K562 (cell line): ENCODE data around the gene ZSCAN26. TPM values are rescaled to one million over a fixed set of nuclear protein-coding genes. Genes with fewer than 3 reads are reported as not detected.

ENCODE experiments used
- ELF4 ChIP-seq: fragments of 450-650 bp; formaldehyde crosslinking; IDR thresholded peaks from 2 replicates; pipeline ENCODE4 v1.4.0; 2022; ENCODE audit warnings: missing genetic modification characterization
- FOS ChIP-seq: IDR thresholded peaks from 3 replicates; pipeline ENCODE4 v1.6.1; 2011; ENCODE audit not compliant: insufficient read length; ENCODE audit errors: extremely low read depth
- NFIC ChIP-seq: fragments of 450-650 bp; IDR thresholded peaks from 2 replicates; pipeline ENCODE4 v1.6.1; 2017; ENCODE audit warnings: mild to moderate bottlenecking, inconsistent platforms
- PBX2 ChIP-seq, 2 experiments: IDR thresholded peaks in 1 of 2; conservative IDR thresholded peaks in 1 of 2; 2 replicates each; pipeline ENCODE4 v1.6.1; 2016; ENCODE audit warnings: low read depth in 2 of 2, mild to moderate bottlenecking in 1 of 2, missing compliant biosample characterization in 1 of 2, missing genetic modification characterization in 1 of 2, moderate library complexity in 1 of 2
- PHF20 ChIP-seq: fragments of 450-650 bp; IDR thresholded peaks from 2 replicates; pipeline ENCODE4 v1.6.1; 2018; ENCODE audit not compliant: partially characterized antibody
- POLR2B ChIP-seq: fragments of 450-650 bp; IDR thresholded peaks from 2 replicates; pipeline ENCODE4 v1.6.1; 2018; ENCODE audit warnings: low read depth; ENCODE audit not compliant: partially characterized antibody
- RBM25 ChIP-seq: fragments of 200-400 bp; formaldehyde crosslinking; IDR thresholded peaks from 2 replicates; pipeline ENCODE4 v1.6.1; 2018; ENCODE audit warnings: low read length, low read depth, moderate library complexity; ENCODE audit not compliant: severe bottlenecking
- RCOR1 ChIP-seq, 2 experiments: IDR thresholded peaks; 2 replicates each; pipeline ENCODE4 v1.6.1; 2012; ENCODE audit warnings: low read depth in 2 of 2, low read length in 2 of 2, borderline replicate concordance in 1 of 2, improper control_type of control experiment in 1 of 2
- SAFB2 ChIP-seq: fragments of 200-400 bp; formaldehyde crosslinking; IDR thresholded peaks from 2 replicates; pipeline ENCODE4 v1.6.1; 2018; ENCODE audit warnings: borderline replicate concordance, low read length, low read depth, moderate library complexity; ENCODE audit not compliant: severe bottlenecking
- SMARCC2 ChIP-seq: fragments of 450-650 bp; IDR thresholded peaks from 2 replicates; pipeline ENCODE4 v1.6.1; 2017; ENCODE audit warnings: antibody characterized with exemption, moderate library complexity, mild to moderate bottlenecking, low read depth
- TBP ChIP-seq: optimal IDR thresholded peaks from 2 replicates; pipeline ENCODE3; 2011; ENCODE audit warnings: low read depth, low read length, improper control_type of control experiment
- ZBED1 ChIP-seq: IDR thresholded peaks from 2 replicates; pipeline ENCODE4 v1.6.1; 2014
- ZHX1 ChIP-seq: fragments of 150-350 bp; conservative IDR thresholded peaks from 2 replicates; pipeline ENCODE4 v1.6.1; 2014; ENCODE audit warnings: low read length
- ZNF408 ChIP-seq: fragments of 250-450 bp; sonication (Bioruptor Pico); IDR thresholded peaks from 2 replicates; pipeline ENCODE4 v1.4.0; 2020; ENCODE audit warnings: low read depth, mild to moderate bottlenecking, moderate library complexity
- ZNF583 ChIP-seq: fragments of 250-450 bp; sonication (Bioruptor Pico); IDR thresholded peaks from 2 replicates; pipeline ENCODE4 v1.4.0; 2020
- polyA plus RNA-seq, 8 experiments: library from polyadenylated mRNA; depleted of rRNA in 4 of 8; stranded (reverse) in 5 of 8; unstranded in 3 of 8; fragments of >200 nt; fragmentation: Nextera tagmentation in 2 of 8; fragmentation: Illumina TruSeq in 1 of 8; extraction: Ambion mirVana in 2 of 8; extraction: Trizol in 1 of 8; gene quantifications; 2 replicates each; pipeline versions ENCODE4 v1.2.1 to v1.2.3, GENCODE V29; 2011 to 2014; ENCODE audit warnings: inconsistent platforms in 1 of 8, missing spikeins in 1 of 8
- total RNA-seq, 7 experiments: library from RNA; depleted of rRNA in 6 of 7; stranded (reverse); fragments of >200 nt in 6 of 7; fragmentation: Illumina TruSeq in 2 of 7; extraction: Trizol in 2 of 7; gene quantifications; 2 replicates each; pipeline versions ENCODE4 v1.2.1 to v1.2.3, GENCODE V29; 2011 to 2021; ENCODE audit warnings: low replicate concordance in 1 of 7
- TF ChIP-seq, protein P1 (sequence below): sonication (generic); formaldehyde crosslinking; IDR thresholded peaks from 2 replicates; pipeline ENCODE4 v1.8.1; 2023; ENCODE audit warnings: mild to moderate bottlenecking, missing genetic modification reagents, moderate library complexity
- TF ChIP-seq, protein P2 (sequence below): IDR thresholded peaks from 2 replicates; pipeline ENCODE4 v1.6.1; 2014; ENCODE audit warnings: antibody characterized with exemption

Gene ZSCAN26
- total and polyA plus RNA-seq, 9 of the 15 experiments (the other 6 are each of a cell fraction or from before 2014, with no cell fraction given), result 5.9 to 14.2 (median 10.5) TPM

DNA sequence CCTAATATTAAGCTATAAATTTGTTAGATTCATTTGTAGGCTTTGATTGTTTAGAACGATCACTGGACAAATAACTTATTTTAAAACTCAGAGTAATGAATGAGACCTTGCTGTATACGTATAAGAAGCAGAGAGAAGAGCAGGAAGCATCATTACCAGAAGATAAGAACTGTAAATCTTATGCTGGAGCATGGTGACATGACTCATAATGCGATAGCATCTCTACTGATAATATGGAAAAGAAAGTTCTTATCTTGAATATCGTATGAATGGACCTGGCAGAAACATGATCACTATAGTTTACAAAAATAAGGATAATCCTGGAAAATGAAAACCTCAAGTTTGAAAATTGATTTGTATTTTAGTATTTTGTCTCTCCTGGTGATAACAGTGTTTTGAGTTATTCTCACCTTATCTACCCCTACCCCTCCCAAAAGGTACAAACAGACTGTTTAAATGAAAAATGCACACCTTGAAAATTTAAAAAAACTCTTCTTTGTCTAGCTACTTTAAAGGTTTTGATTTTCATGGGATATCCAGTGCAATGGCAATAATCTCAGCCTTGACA, 2.0 kb upstream of the ZSCAN26 start (continued):
- TF ChIP-seq PBX2 (CRISPR knock-in tag; IDR thresholded peaks at IDR 0.05; ENCODE audit: low read depth), result no peak
- peak; percentile 91 for TF ChIP-seq PBX2 (tag; conservative IDR thresholded peaks at IDR 0.05; ENCODE audit: low read depth)
- no peak for TF ChIP-seq ZNF583 (CRISPR knock-in tag)
- TF ChIP-seq PHF20, result no peak
- peak; percentile 30 for TF ChIP-seq FOS
- TF ChIP-seq RBM25, result no peak
- TF ChIP-seq ZBED1, result no peak
- TF ChIP-seq ZNF408 (CRISPR knock-in tag), result no peak
- TF ChIP-seq TBP, result no peak
- TF ChIP-seq, protein P1, sequence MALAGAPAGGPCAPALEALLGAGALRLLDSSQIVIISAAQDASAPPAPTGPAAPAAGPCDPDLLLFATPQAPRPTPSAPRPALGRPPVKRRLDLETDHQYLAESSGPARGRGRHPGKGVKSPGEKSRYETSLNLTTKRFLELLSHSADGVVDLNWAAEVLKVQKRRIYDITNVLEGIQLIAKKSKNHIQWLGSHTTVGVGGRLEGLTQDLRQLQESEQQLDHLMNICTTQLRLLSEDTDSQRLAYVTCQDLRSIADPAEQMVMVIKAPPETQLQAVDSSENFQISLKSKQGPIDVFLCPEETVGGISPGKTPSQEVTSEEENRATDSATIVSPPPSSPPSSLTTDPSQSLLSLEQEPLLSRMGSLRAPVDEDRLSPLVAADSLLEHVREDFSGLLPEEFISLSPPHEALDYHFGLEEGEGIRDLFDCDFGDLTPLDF (CRISPR knock-in tag), result no peak
- TF ChIP-seq SMARCC2, result peak; percentile 85
- TF ChIP-seq POLR2B, result no peak
- no peak for TF ChIP-seq SAFB2
- TF ChIP-seq ZHX1, result no peak
- TF ChIP-seq ELF4 (CRISPR knock-in tag), result no peak
- peak in 1 of 2 experiments; percentile 76; a peak in 2 of 4 replicates for TF ChIP-seq RCOR1 (IDR thresholded peaks at IDR 0.05; ENCODE audit: borderline replicate concordance in 1 of 2, low read depth in 2 of 2, low read length in 2 of 2)
- TF ChIP-seq, protein P2, sequence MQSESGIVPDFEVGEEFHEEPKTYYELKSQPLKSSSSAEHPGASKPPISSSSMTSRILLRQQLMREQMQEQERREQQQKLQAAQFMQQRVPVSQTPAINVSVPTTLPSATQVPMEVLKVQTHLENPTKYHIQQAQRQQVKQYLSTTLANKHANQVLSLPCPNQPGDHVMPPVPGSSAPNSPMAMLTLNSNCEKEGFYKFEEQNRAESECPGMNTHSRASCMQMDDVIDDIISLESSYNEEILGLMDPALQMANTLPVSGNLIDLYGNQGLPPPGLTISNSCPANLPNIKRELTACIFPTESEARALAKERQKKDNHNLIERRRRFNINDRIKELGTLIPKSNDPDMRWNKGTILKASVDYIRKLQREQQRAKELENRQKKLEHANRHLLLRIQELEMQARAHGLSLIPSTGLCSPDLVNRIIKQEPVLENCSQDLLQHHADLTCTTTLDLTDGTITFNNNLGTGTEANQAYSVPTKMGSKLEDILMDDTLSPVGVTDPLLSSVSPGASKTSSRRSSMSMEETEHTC, result no peak
- no peak for TF ChIP-seq NFIC
